ENCODE data around the gene TSEN2.

DNA sequence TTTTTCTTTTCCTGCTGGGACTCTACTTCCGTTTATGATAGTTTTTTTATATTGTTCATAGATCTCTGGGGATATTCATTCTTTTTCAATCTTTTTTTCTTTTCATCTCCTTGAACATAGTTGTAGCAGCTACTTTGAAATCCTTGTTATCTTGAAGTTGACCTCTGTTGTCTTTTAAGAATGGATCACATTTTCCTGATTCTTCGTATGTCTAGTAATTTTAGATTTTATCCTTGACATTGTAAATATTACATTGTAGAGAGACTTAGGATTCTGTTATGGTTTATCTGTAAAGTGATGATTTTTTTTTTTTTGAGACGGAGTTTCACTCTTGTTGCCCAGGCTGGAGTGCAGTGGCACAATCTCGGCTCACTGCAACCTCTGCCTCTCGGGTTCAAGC is 93.1 kb downstream of the TSEN2 start:
- TF ChIP-seq, protein P1, sequence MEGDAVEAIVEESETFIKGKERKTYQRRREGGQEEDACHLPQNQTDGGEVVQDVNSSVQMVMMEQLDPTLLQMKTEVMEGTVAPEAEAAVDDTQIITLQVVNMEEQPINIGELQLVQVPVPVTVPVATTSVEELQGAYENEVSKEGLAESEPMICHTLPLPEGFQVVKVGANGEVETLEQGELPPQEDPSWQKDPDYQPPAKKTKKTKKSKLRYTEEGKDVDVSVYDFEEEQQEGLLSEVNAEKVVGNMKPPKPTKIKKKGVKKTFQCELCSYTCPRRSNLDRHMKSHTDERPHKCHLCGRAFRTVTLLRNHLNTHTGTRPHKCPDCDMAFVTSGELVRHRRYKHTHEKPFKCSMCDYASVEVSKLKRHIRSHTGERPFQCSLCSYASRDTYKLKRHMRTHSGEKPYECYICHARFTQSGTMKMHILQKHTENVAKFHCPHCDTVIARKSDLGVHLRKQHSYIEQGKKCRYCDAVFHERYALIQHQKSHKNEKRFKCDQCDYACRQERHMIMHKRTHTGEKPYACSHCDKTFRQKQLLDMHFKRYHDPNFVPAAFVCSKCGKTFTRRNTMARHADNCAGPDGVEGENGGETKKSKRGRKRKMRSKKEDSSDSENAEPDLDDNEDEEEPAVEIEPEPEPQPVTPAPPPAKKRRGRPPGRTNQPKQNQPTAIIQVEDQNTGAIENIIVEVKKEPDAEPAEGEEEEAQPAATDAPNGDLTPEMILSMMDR (conservative IDR thresholded peaks at IDR 0.05; ENCODE audit: low read length), result no peak
- TF ChIP-seq EZH2phosphoT487 (IDR thresholded peaks at IDR 0.05; ENCODE audit: borderline replicate concordance, low read depth, low read length), result no peak
